IMR-90 (cell line): ENCODE results near the gene GRIK3. TPM values are rescaled to one million over a fixed set of nuclear protein-coding genes. Genes with fewer than 3 reads are reported as not detected.

ENCODE experiments used
- ATAC-seq: fragments of 200-7000 bp; cut with Tn5 transposase; 2 replicates; pipeline ENCODE4 v1.9.1; 2020; ENCODE audit warnings: low read depth, mild to moderate bottlenecking, moderate library complexity
- BruUV-seq: library from RNA; stranded (reverse); fragments of 400-500 nt; replicated peaks from 2 replicates; lab custom pipeline; 2021; lab: Mats Ljungman, UMichigan
- CTCF ChIA-PET: fragments of 300-600 bp; formaldehyde crosslinking; extraction: SDS; loops from one replicate; lab custom pipeline; 2021; ENCODE audit warnings: antibody characterized with exemption; lab: Yijun Ruan, JAX
- POLR2A ChIA-PET: fragments of 300-600 bp; sonication (Branson Sonifier 250); formaldehyde crosslinking; loops from one replicate; lab custom pipeline; 2022; ENCODE audit warnings: antibody characterized with exemption; ENCODE audit not compliant: unreplicated experiment; lab: Charles Lee
- DNase-seq: peaks from one replicate; pipeline ENCODE4 v3.0.0; 2013
- H2AFZ ChIP-seq: replicated peaks from 2 replicates; pipeline ENCODE3; 2013; ENCODE audit warnings: low read length, mild to moderate bottlenecking; ENCODE audit not compliant: poor library complexity
- H2AK5ac ChIP-seq: 2 replicates; pipeline ENCODE4 v1.6.1; 2013; ENCODE audit warnings: low read depth, low read length, inconsistent platforms
- H2AK9ac ChIP-seq: replicated peaks from 2 replicates; pipeline ENCODE3; 2013; ENCODE audit warnings: mild to moderate bottlenecking, low read depth, low read length, moderate library complexity; ENCODE audit not compliant: poor library complexity
- H2BK120ac ChIP-seq: 2 replicates; pipeline ENCODE4 v1.6.1; 2013; ENCODE audit warnings: low read depth, low read length, inconsistent platforms
- H2BK15ac ChIP-seq: 3 replicates; pipeline ENCODE4 v1.6.1; 2013; ENCODE audit warnings: low read depth, low read length, inconsistent platforms
- H2BK20ac ChIP-seq: 2 replicates; pipeline ENCODE4 v1.6.1; 2013; ENCODE audit warnings: low read depth, mild to moderate bottlenecking, inconsistent platforms, low read length, moderate library complexity
- H2BK5ac ChIP-seq: 2 replicates; pipeline ENCODE4 v1.6.1; 2013; ENCODE audit warnings: mild to moderate bottlenecking, low read depth, low read length, inconsistent platforms; ENCODE audit not compliant: poor library complexity, severe bottlenecking
- H3K14ac ChIP-seq: replicated peaks from 2 replicates; pipeline ENCODE4 v1.6.1; 2013; ENCODE audit warnings: low read depth, low read length, inconsistent platforms
- H3K18ac ChIP-seq: 2 replicates; pipeline ENCODE4 v1.6.1; 2013; ENCODE audit warnings: low read depth, low read length, control low read depth
- H3K23ac ChIP-seq: 2 replicates; pipeline ENCODE4 v1.6.1; 2013; ENCODE audit warnings: low read depth, low read length, inconsistent platforms
- H3K27ac ChIP-seq: 2 replicates; pipeline ENCODE4 v1.5.1; 2013; ENCODE audit warnings: mild to moderate bottlenecking, control low read depth, low read length; ENCODE audit not compliant: insufficient read depth
- H3K27me3 ChIP-seq: 2 replicates; pipeline ENCODE4 v1.6.1; 2013; ENCODE audit warnings: low read length; ENCODE audit not compliant: control insufficient read depth, insufficient read depth
- H3K36me3 ChIP-seq: 2 replicates; pipeline ENCODE4 v1.6.1; 2013; ENCODE audit warnings: low read length, mixed read lengths; ENCODE audit not compliant: control insufficient read depth, insufficient read depth
- H3K4ac ChIP-seq: 2 replicates; pipeline ENCODE4 v1.6.1; 2013; ENCODE audit warnings: low read depth, low read length, inconsistent platforms
- H3K4me1 ChIP-seq: 2 replicates; pipeline ENCODE4 v1.6.1; 2013; ENCODE audit warnings: low read length, mixed read lengths; ENCODE audit not compliant: control insufficient read depth, insufficient read depth
- H3K4me2 ChIP-seq: 2 replicates; pipeline ENCODE4 v1.6.1; 2013; ENCODE audit warnings: low read depth, mild to moderate bottlenecking, control low read depth, low read length, moderate library complexity
- H3K4me3 ChIP-seq: 2 replicates; pipeline ENCODE4 v1.5.1; 2013; ENCODE audit warnings: low read depth, mild to moderate bottlenecking, control low read depth, low read length, moderate library complexity; ENCODE audit not compliant: insufficient read depth
- H3K56ac ChIP-seq: 2 replicates; pipeline ENCODE4 v1.6.1; 2013; ENCODE audit warnings: low read length, inconsistent platforms; ENCODE audit not compliant: insufficient read depth; ENCODE audit errors: extremely low read depth
- H3K79me1 ChIP-seq, 2 experiments: 2 replicates each; pipeline ENCODE4 v1.6.1; 2013; ENCODE audit warnings: low read length in 2 of 2, inconsistent platforms in 1 of 2, low read depth in 1 of 2
- H3K9ac ChIP-seq: 2 replicates; pipeline ENCODE4 v1.6.1; 2013; ENCODE audit warnings: low read depth, low read length, control low read depth
- H3K9me1 ChIP-seq: 2 replicates; pipeline ENCODE4 v1.6.1; 2013; ENCODE audit warnings: low read length, inconsistent platforms; ENCODE audit not compliant: insufficient read depth
- H3K9me3 ChIP-seq: 2 replicates; pipeline ENCODE4 v1.6.1; 2013; ENCODE audit warnings: low read length; ENCODE audit not compliant: control insufficient read depth, insufficient read depth
- H4K20me1 ChIP-seq: 2 replicates; pipeline ENCODE4 v1.6.1; 2013; ENCODE audit warnings: low read length, inconsistent platforms; ENCODE audit not compliant: insufficient read depth
- H4K5ac ChIP-seq: 2 replicates; pipeline ENCODE4 v1.6.1; 2013; ENCODE audit warnings: mild to moderate bottlenecking, low read depth, low read length, control low read depth
- H4K8ac ChIP-seq, 2 experiments: 2 replicates each; pipeline ENCODE4 v1.6.1; 2013; ENCODE audit warnings: low read depth in 2 of 2, low read length in 2 of 2, control low read depth in 1 of 2, inconsistent platforms in 1 of 2
- H4K91ac ChIP-seq: 2 replicates; pipeline ENCODE4 v1.6.1; 2013; ENCODE audit warnings: low read depth, low read length, inconsistent platforms; ENCODE audit not compliant: insufficient read depth
- BHLHE40 ChIP-seq: fragments of 150-350 bp; IDR thresholded peaks from 2 replicates; pipeline ENCODE4 v1.6.1; 2016; ENCODE audit warnings: mild to moderate bottlenecking, low read depth, low read length
- CEBPB ChIP-seq: IDR thresholded peaks from 2 replicates; pipeline ENCODE4 v1.6.1; 2012; ENCODE audit warnings: low read depth, low read length, improper control_type of control experiment
- CHD1 ChIP-seq: IDR thresholded peaks from 2 replicates; pipeline ENCODE4 v1.6.1; 2012; ENCODE audit warnings: low read depth, low read length, improper control_type of control experiment
- FOS ChIP-seq: fragments of 150-350 bp; IDR thresholded peaks from 2 replicates; pipeline ENCODE4 v1.6.1; 2016; ENCODE audit warnings: low read depth, low read length
- MXI1 ChIP-seq: IDR thresholded peaks from 2 replicates; pipeline ENCODE4 v1.6.1; 2012; ENCODE audit warnings: low read depth, mild to moderate bottlenecking, low read length, moderate library complexity, borderline replicate concordance
- NFE2L2 ChIP-seq: fragments of 150-350 bp; IDR thresholded peaks from 2 replicates; pipeline ENCODE4 v1.6.1; 2016; ENCODE audit warnings: low read depth, mild to moderate bottlenecking, low read length
- POLR2A ChIP-seq: IDR thresholded peaks from 2 replicates; pipeline ENCODE4 v1.6.1; 2012; ENCODE audit warnings: mild to moderate bottlenecking, low read depth, low read length
- RFX5 ChIP-seq: IDR thresholded peaks from 2 replicates; pipeline ENCODE4 v1.8.0; 2012; ENCODE audit warnings: low read depth, mild to moderate bottlenecking, low read length, moderate library complexity
- WGBS, 2 experiments: methylation state at CpG; one replicate each; pipeline versions ENCODE4 v1.1.5 to v1.1.7; 2013; ENCODE audit warnings: missing lambda C conversion rate in 2 of 2; ENCODE audit not compliant: insufficient read length in 1 of 2; ENCODE audit errors: extremely low coverage in 2 of 2; 5-methylcytosine and 5-hydroxymethylcytosine counted together
- dilution Hi-C: fragments of 300-500 bp; cut with HindIII; formaldehyde crosslinking; loops from one replicate; pipeline ENCODE4 v1.14.3; 2018; ENCODE audit warnings: low sequenced_read_pairs; ENCODE audit not compliant: unreplicated experiment
- in situ Hi-C: fragments of 300-500 bp; cut with MboI; formaldehyde crosslinking; loops from 3 replicates; pipeline ENCODE4 v1.14.3; 2019; ENCODE audit warnings: low sequenced_read_pairs, inconsistent platforms, mixed read lengths
- intact Hi-C: fragments of 100-400 bp; cut with micrococcal nuclease; formaldehyde crosslinking; loops from 2 replicates; pipeline ENCODE4 v1.10.0; 2022
- polyA plus RNA-seq, 3 experiments: library from polyadenylated mRNA; depleted of rRNA; stranded (reverse); fragments of >200 nt; gene quantifications; 2 replicates each; pipeline ENCODE4 v1.2.3, GENCODE V29; 2012; ENCODE audit warnings: low replicate concordance in 1 of 3
- total RNA-seq: library from RNA; depleted of rRNA; stranded (reverse); fragments of >200 nt; gene quantifications from 2 replicates; pipeline ENCODE4 v1.2.3, GENCODE V29; 2012
- TF ChIP-seq, protein P1 (sequence below): fragments of 150-350 bp; IDR thresholded peaks from 2 replicates; pipeline ENCODE4 v1.6.1; 2016; ENCODE audit warnings: low read depth, mild to moderate bottlenecking, low read length, moderate library complexity, borderline replicate concordance

Gene GRIK3
- total and polyA plus RNA-seq, 2 of the 4 experiments (the other 2 are of a cell fraction), result not detected

DNA sequence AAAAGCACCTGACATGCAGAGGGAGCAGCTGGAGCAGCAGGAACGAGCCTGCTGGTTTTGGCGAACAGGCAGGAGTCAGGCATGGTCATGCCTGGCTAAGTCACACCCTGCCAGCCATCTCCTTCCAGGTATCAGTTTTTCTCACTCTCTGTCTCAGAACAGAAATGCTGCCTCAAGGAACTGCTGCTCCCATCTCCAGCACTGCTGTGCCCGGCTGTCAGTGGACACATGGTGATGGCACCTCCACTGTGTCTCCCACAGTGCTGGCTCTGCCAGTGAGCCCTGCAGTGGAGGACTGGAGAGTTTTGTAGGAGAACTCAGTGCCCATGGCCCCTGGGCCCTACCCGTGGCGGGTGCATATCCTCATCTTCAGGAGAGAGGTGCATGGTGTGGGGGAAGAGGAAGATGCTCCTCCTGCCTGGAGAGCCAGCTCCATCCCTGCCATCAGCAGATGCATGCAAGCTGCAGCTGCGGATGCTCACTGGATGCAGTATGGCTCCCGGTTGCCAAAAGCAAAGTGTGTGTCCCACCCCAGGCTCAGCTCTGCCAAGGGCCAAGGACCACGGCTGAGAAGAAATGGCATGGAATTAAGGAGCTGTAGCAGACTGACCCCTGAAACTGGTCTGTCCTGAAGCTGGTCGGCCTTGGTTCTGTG lies 114.7 kb downstream of the GRIK3 start:
- DNase-seq (no peak), ATAC-seq (no peak)
- Histone ChIP-seq H3K23ac (no peak overlapping the region), H4K91ac (no peak overlapping the region), H3K14ac (no peak overlapping the region), H3K18ac (no peak overlapping the region), H2BK15ac (no peak overlapping the region), H2AK9ac (no peak overlapping the region), H3K56ac (no peak overlapping the region), H3K9me3 (no peaks in the 10 kb centered on the region), H3K4me2 (no peak overlapping the region), H3K27me3 (no peaks in the 10 kb centered on the region), H2BK120ac (no peak overlapping the region), H4K20me1 (no peaks in the 10 kb centered on the region), H2BK5ac (no peak overlapping the region), H3K4ac (no peak overlapping the region), H3K9ac (no peak overlapping the region), H3K27ac (no peak overlapping the region), H2AK5ac (no peak overlapping the region), H3K4me1 (no peaks in the 10 kb centered on the region), H4K5ac (no peak overlapping the region), H2BK20ac (no peak overlapping the region), H3K9me1 (no peaks in the 10 kb centered on the region), H4K8ac (no peak overlapping the region), H3K79me1 (no peaks in the 10 kb centered on the region), H3K4me3 (no peak overlapping the region), H3K36me3 (no peaks in the 10 kb centered on the region), H2AFZ (no peak overlapping the region)
- dilution Hi-C loops (no loop called here), in situ Hi-C loops (no loop called here), intact Hi-C loops (no loop called here)
- TF ChIP-seq BHLHE40 (no peak), CEBPB (no peak), FOS (no peak), POLR2A (no peak), MXI1 (no peak), CHD1 (no peak), RFX5 (no peak), NFE2L2 (no peak)
- TF ChIP-seq, protein P1, sequence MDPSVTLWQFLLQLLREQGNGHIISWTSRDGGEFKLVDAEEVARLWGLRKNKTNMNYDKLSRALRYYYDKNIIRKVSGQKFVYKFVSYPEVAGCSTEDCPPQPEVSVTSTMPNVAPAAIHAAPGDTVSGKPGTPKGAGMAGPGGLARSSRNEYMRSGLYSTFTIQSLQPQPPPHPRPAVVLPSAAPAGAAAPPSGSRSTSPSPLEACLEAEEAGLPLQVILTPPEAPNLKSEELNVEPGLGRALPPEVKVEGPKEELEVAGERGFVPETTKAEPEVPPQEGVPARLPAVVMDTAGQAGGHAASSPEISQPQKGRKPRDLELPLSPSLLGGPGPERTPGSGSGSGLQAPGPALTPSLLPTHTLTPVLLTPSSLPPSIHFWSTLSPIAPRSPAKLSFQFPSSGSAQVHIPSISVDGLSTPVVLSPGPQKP, result no peak
- BruUV-seq, result no TSS peak
- ChIA-PET CTCF (interaction anchor here (0.5 kb wide), 1 partner anchor 219 kb away, joined by 3 read pairs; no protein-coding TSS in a partner anchor), POLR2A (no interaction called here)
- 67% methylated on average over 1 of the region's 9 CpGs; no CpG with 5 or more reads in 1 of the 2 experiments for WGBS, 2 experiments
